ENCODE results near the gene NOTCH4. TPM values are rescaled to one million over a fixed set of nuclear protein-coding genes. Genes with fewer than 3 reads are reported as not detected.

NOTCH4 gene
- total and polyA plus RNA-seq, 9 of the 15 experiments (the other 6 are each of a cell fraction or from before 2014, with no cell fraction given): 0.24 to 4.3 (median 1.7) TPM

DNA sequence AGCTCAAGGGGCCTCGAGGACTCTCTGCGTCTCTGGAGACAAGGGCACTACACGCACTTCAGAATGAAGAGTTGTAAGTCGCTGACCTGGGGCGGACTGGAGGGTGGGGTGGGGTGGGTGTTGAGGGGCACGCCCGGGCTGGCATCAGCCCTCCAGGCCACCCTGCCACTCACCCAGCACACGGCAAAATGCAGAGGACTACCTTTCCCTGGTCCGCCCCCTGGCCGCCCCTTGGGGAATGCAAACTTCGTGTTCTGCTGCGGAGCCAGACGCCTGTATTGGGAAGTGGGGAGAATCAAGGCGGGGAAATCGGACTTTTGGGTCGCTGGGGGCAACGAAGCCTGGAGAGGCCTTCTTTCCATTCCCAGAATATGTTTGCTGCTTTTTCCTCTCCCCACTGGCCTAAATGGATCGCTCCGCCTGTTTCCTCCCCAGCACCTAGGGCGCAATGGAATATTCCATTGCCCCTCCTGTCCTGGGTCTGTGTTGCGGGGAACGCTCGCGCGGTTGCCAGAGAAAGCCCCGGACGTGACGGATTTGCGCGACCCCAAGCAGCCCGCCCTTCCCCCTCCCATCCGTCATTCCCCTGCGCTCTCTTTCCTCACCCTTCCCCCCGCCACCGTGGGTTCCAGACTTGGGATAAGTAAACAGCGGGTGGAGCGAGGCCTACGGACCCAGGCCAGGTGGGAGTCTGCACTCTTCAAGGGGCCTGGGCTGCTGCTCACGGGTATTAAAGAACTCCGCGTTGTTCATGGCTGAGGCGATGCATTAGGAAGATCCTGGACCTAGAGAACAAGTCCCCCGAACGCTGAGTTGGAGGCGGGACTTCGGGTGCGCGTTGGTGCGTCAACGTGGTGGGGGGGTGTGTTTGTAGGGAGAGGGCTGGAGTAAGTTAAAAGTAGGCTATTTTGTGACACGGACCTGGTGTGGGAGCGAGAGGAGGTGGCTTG lies 70.0 kb downstream of the NOTCH4 start, which contains the start of gene PPT2:
Gene PPT2 (plus strand): TSS at position 578 of the 950 bp plus-strand sequence. CDS start 454 bp downstream, outside the sequence.
- under 1% methylated on average over 47 of the region's 52 CpGs for WGBS (ENCODE audit: insufficient coverage, low coverage, missing lambda C conversion rate)
- no peaks in the 10 kb centered on the region for H4K20me1 ChIP-seq (replicated peaks; ENCODE audit: control insufficient read depth, insufficient read depth, low read length)
- ChIA-PET POLR2A (interaction anchor here (0.6 to 2.1 kb wide), 5 partner anchors 11 to 326 kb away, joined by 3 to 7 read pairs (median 4); partner anchors contain the start of genes EGFL8 and HSPA1B), CTCF (ENCODE audit: low intra/inter-chr PET ratio) (interaction anchor here (0.9 to 4.2 kb wide), 3 partner anchors 25 to 37 kb away, joined by 3 to 51 read pairs (median 8); no protein-coding TSS in a partner anchor)
- H3K4me1 ChIP-seq (replicated peaks in 1 of 2; ENCODE audit: control insufficient read depth in 2 of 2, insufficient read depth in 2 of 2, low read length in 2 of 2): peaks cover 25 to 62% of the 10 kb centered on the region in 2 experiments; a peak in 4 of 5 replicates
- H3K9ac ChIP-seq (ENCODE audit: insufficient read depth in 1 of 2, low read depth in 2 of 2, low read length in 2 of 2): peak within 1 kb of the TSS; percentile 86 to 93
- peak within 1 kb of the TSS; percentile 89 for H3K27ac ChIP-seq (ENCODE audit: extremely low read depth, low read depth, low read length)
- peak within 1 kb of the TSS; percentile 65 for H3K4me3 ChIP-seq
- FAIRE-seq: peak; percentile 93
- BruUV-seq (replicated peaks): no TSS peak
- no peaks in the 10 kb centered on the region for H3K9me1 ChIP-seq (ENCODE audit: control insufficient read depth, insufficient read depth, low read length)
- H3K9me3 ChIP-seq (replicated peaks; ENCODE audit: control insufficient read depth, insufficient read depth, low read depth, low read length): no peaks in the 10 kb centered on the region
- peak within 1 kb of the TSS; percentile 91 for H2AFZ ChIP-seq (ENCODE audit: low read depth, low read length)
- in situ Hi-C loops (cut with MboI): no loop called here
- peaks cover 44% of the 10 kb centered on the region for H3K79me2 ChIP-seq (ENCODE audit: control insufficient read depth, insufficient read depth, low read length)
- peak; percentile 88 to 97 (median 92) for DNase-seq (ENCODE audit: extremely low read depth in 1 of 4, low spot score in 3 of 4)
- H3K36me3 ChIP-seq (ENCODE audit: control insufficient read depth, insufficient read depth, low read length): peaks cover 37% of the 10 kb centered on the region
- peak; percentile 83 for ATAC-seq
- intact Hi-C loops (cut with micrococcal nuclease): loop anchor here (1.0 kb wide), 3 partner anchors 24 to 41 kb away; partner anchors contain the start of gene FKBPL
- no peaks in the 10 kb centered on the region for H3K27me3 ChIP-seq (ENCODE audit: control insufficient read depth in 2 of 2, insufficient read depth in 2 of 2, low read length in 2 of 2)
- H3K4me2 ChIP-seq (ENCODE audit: insufficient read depth, low read length): peak within 1 kb of the TSS; percentile 86
- TF ChIP-seq HNRNPH1 (optimal IDR thresholded peaks at IDR 0.05; ENCODE audit: low read depth, low read length): no peak
- TF ChIP-seq MBD1 (CRISPR knock-in tag; IDR thresholded peaks at IDR 0.05): no peak
- TF ChIP-seq, protein P1, sequence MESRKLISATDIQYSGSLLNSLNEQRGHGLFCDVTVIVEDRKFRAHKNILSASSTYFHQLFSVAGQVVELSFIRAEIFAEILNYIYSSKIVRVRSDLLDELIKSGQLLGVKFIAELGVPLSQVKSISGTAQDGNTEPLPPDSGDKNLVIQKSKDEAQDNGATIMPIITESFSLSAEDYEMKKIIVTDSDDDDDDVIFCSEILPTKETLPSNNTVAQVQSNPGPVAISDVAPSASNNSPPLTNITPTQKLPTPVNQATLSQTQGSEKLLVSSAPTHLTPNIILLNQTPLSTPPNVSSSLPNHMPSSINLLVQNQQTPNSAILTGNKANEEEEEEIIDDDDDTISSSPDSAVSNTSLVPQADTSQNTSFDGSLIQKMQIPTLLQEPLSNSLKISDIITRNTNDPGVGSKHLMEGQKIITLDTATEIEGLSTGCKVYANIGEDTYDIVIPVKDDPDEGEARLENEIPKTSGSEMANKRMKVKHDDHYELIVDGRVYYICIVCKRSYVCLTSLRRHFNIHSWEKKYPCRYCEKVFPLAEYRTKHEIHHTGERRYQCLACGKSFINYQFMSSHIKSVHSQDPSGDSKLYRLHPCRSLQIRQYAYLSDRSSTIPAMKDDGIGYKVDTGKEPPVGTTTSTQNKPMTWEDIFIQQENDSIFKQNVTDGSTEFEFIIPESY (CRISPR knock-in tag; IDR thresholded peaks at IDR 0.05): peak; percentile 32; the same call in 1 of the 2 replicates
- TF ChIP-seq ZBTB8A (IDR thresholded peaks at IDR 0.05; ENCODE audit: partially characterized antibody): no peak
- TF ChIP-seq, protein P2, sequence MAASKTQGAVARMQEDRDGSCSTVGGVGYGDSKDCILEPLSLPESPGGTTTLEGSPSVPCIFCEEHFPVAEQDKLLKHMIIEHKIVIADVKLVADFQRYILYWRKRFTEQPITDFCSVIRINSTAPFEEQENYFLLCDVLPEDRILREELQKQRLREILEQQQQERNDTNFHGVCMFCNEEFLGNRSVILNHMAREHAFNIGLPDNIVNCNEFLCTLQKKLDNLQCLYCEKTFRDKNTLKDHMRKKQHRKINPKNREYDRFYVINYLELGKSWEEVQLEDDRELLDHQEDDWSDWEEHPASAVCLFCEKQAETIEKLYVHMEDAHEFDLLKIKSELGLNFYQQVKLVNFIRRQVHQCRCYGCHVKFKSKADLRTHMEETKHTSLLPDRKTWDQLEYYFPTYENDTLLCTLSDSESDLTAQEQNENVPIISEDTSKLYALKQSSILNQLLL (CRISPR knock-in tag; IDR thresholded peaks at IDR 0.05; ENCODE audit: borderline replicate concordance): no peak
- TF ChIP-seq ZNF766 (CRISPR knock-in tag; conservative IDR thresholded peaks at IDR 0.05): 0 out of 2 replicates have a peak, but pooled peaks have one; percentile 16
- TF ChIP-seq, protein P3, sequence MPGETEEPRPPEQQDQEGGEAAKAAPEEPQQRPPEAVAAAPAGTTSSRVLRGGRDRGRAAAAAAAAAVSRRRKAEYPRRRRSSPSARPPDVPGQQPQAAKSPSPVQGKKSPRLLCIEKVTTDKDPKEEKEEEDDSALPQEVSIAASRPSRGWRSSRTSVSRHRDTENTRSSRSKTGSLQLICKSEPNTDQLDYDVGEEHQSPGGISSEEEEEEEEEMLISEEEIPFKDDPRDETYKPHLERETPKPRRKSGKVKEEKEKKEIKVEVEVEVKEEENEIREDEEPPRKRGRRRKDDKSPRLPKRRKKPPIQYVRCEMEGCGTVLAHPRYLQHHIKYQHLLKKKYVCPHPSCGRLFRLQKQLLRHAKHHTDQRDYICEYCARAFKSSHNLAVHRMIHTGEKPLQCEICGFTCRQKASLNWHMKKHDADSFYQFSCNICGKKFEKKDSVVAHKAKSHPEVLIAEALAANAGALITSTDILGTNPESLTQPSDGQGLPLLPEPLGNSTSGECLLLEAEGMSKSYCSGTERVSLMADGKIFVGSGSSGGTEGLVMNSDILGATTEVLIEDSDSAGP (CRISPR knock-in tag; IDR thresholded peaks at IDR 0.05): 0 out of 2 replicates have a peak, but pooled peaks have one; percentile 21
- no peak for TF ChIP-seq ELF2 (CRISPR knock-in tag; IDR thresholded peaks at IDR 0.05)
- TF ChIP-seq MAFG (tag; conservative IDR thresholded peaks at IDR 0.05): no peak
- TF ChIP-seq ZNF717 (CRISPR knock-in tag; IDR thresholded peaks at IDR 0.05): no peak
- TF ChIP-seq CAMTA2 (CRISPR knock-in tag; conservative IDR thresholded peaks at IDR 0.05): no peak
- TF ChIP-seq ESRRA (IDR thresholded peaks at IDR 0.05; ENCODE audit: borderline replicate concordance, low read depth): no peak
- TF ChIP-seq ELF1 (tag; IDR thresholded peaks at IDR 0.05): no peak
- no peak for TF ChIP-seq CREBBP (IDR thresholded peaks at IDR 0.05; ENCODE audit: low read depth, low read length)

Measured in K562 (cell line).